Measurements from ENCODE around the gene TRIM52. TPM values are rescaled to one million over a fixed set of nuclear protein-coding genes. Genes with fewer than 3 reads are reported as not detected.

Gene TRIM52
- total and polyA plus RNA-seq, 10 of the 15 experiments (the other 5 are each of a cell fraction or from before 2014, with no cell fraction given), result 1.4 to 24.3 (median 8.1) TPM

- TF ChIP-seq MEF2B (IDR thresholded peaks at IDR 0.05; ENCODE audit: partially characterized antibody, poor library complexity, severe bottlenecking) (no peak), NBN (IDR thresholded peaks at IDR 0.05) (0 out of 2 replicates have a peak, but pooled peaks have one; percentile 14)
Measured at GRCh38 chr5:181205761-181206649, 54.9 kb downstream of the TRIM52 start (continued).

Small RNA genes lying within 50 kb of the gene (microRNA-seq; reads per million reads assigned to microRNA genes)
- 1.5 reads per million for gene MIR4638

Small RNA genes lying within 50 kb of the gene (small RNA-seq; reads per million reads assigned to genes)
- not detected for gene MIR4638
- not detected for gene RNU6-705P
- gene SNORD95, result not detected
- not detected for gene SNORD96A

Other genes starting within 250 kb of the TRIM52 start
- gene BTNL9, start 220.9 kb downstream of the TRIM52 start, total RNA-seq (2014; rRNA removed), result 0.06 and 0.16 TPM in 2 replicates
- gene BTNL9, start 220.9 kb downstream of the TRIM52 start, total RNA-seq (2014; rRNA removed; fragmentation: Illumina TruSeq; extraction: Trizol), result not detected in 2 replicates
- gene BTNL9, start 220.9 kb downstream of the TRIM52 start, total RNA-seq (2021), result 0.05 and 0.08 TPM in 2 replicates
- gene BTNL9, start 220.9 kb downstream of the TRIM52 start, polyA plus RNA-seq (2011; rRNA removed), result 12.3 and 16.5 TPM in 2 replicates
- gene BTNL9, start 220.9 kb downstream of the TRIM52 start, polyA plus RNA-seq (2014; fragmentation: Illumina TruSeq; extraction: Trizol), result 0.24 TPM in 1 of 2 replicates, not detected in the other
- gene BTNL9, start 220.9 kb downstream of the TRIM52 start, polyA plus RNA-seq (2014; fragmentation: Nextera tagmentation; extraction: Ambion mirVana), result not detected
- gene BTNL9, start 220.9 kb downstream of the TRIM52 start, polyA plus RNA-seq (2014; rRNA removed), result 0.01 and 0.38 TPM in 2 replicates
- gene BTNL9, start 220.9 kb downstream of the TRIM52 start, polyA plus RNA-seq (2016; fragmentation: Nextera tagmentation; extraction: Ambion mirVana), result not detected
- 0.05 TPM in 1 of 2 replicates, not detected in the other for gene OR2V1, start 130.0 kb downstream of the TRIM52 start, total RNA-seq (2014; rRNA removed)
- gene OR2V1, start 130.0 kb downstream of the TRIM52 start, total RNA-seq (2014; rRNA removed; fragmentation: Illumina TruSeq; extraction: Trizol), result not detected in 2 replicates
- gene OR2V1, start 130.0 kb downstream of the TRIM52 start, total RNA-seq (2021), result not detected in 2 replicates
- 3.2 and 4.4 TPM in 2 replicates for gene OR2V1, start 130.0 kb downstream of the TRIM52 start, polyA plus RNA-seq (2011; rRNA removed)
- gene OR2V1, start 130.0 kb downstream of the TRIM52 start, polyA plus RNA-seq (2014; fragmentation: Illumina TruSeq; extraction: Trizol), result not detected in 2 replicates
- gene OR2V1, start 130.0 kb downstream of the TRIM52 start, polyA plus RNA-seq (2014; fragmentation: Nextera tagmentation; extraction: Ambion mirVana), result not detected
- gene OR2V1, start 130.0 kb downstream of the TRIM52 start, polyA plus RNA-seq (2014; rRNA removed), result not detected in 2 replicates
- under 1 TPM in 1 of 2 experiments, not detected in 1; 0.20 TPM for gene OR2V1, start 130.0 kb downstream of the TRIM52 start, polyA plus RNA-seq (2016; fragmentation: Nextera tagmentation; extraction: Ambion mirVana)
- gene OR2V2, start 113.6 kb downstream of the TRIM52 start, total RNA-seq (2014; rRNA removed), result not detected in 2 replicates
- not detected in 2 replicates for gene OR2V2, start 113.6 kb downstream of the TRIM52 start, total RNA-seq (2014; rRNA removed; fragmentation: Illumina TruSeq; extraction: Trizol)
- not detected in 2 replicates for gene OR2V2, start 113.6 kb downstream of the TRIM52 start, total RNA-seq (2021)
- 0.14 and 0.26 TPM in 2 replicates for gene OR2V2, start 113.6 kb downstream of the TRIM52 start, polyA plus RNA-seq (2011; rRNA removed)
- gene OR2V2, start 113.6 kb downstream of the TRIM52 start, polyA plus RNA-seq (2014; fragmentation: Illumina TruSeq; extraction: Trizol), result 0.11 TPM in 1 of 2 replicates, not detected in the other
- gene OR2V2, start 113.6 kb downstream of the TRIM52 start, polyA plus RNA-seq (2014; fragmentation: Nextera tagmentation; extraction: Ambion mirVana), result not detected
- gene OR2V2, start 113.6 kb downstream of the TRIM52 start, polyA plus RNA-seq (2014; rRNA removed), result not detected in 2 replicates
- not detected for gene OR2V2, start 113.6 kb downstream of the TRIM52 start, polyA plus RNA-seq (2016; fragmentation: Nextera tagmentation; extraction: Ambion mirVana)
- gene TRIM7, start 55.9 kb downstream of the TRIM52 start, total RNA-seq (2014; rRNA removed), result 0.54 and 1.1 TPM in 2 replicates
- gene TRIM7, start 55.9 kb downstream of the TRIM52 start, total RNA-seq (2014; rRNA removed; fragmentation: Illumina TruSeq; extraction: Trizol), result 0.22 and 0.46 TPM in 2 replicates
- gene TRIM7, start 55.9 kb downstream of the TRIM52 start, total RNA-seq (2021), result 0.38 and 0.96 TPM in 2 replicates
- 1.6 TPM in 2 replicates for gene TRIM7, start 55.9 kb downstream of the TRIM52 start, polyA plus RNA-seq (2011; rRNA removed)
- 0.32 and 0.33 TPM in 2 replicates for gene TRIM7, start 55.9 kb downstream of the TRIM52 start, polyA plus RNA-seq (2014; fragmentation: Illumina TruSeq; extraction: Trizol)
- gene TRIM7, start 55.9 kb downstream of the TRIM52 start, polyA plus RNA-seq (2014; fragmentation: Nextera tagmentation; extraction: Ambion mirVana), result under 1 TPM; 0.02 to 0.20 TPM
- 0.84 and 1.1 TPM in 2 replicates for gene TRIM7, start 55.9 kb downstream of the TRIM52 start, polyA plus RNA-seq (2014; rRNA removed)
- gene TRIM7, start 55.9 kb downstream of the TRIM52 start, polyA plus RNA-seq (2016; fragmentation: Nextera tagmentation; extraction: Ambion mirVana), result 1 to 10 TPM in 1 of 2 experiments, under 1 TPM in 1; 0.44 to 1.3 TPM
- gene TRIM41, start 37.9 kb downstream of the TRIM52 start, total RNA-seq (2014; rRNA removed), result 16.0 and 17.2 TPM in 2 replicates
- gene TRIM41, start 37.9 kb downstream of the TRIM52 start, total RNA-seq (2014; rRNA removed; fragmentation: Illumina TruSeq; extraction: Trizol), result 10.5 and 10.6 TPM in 2 replicates
- gene TRIM41, start 37.9 kb downstream of the TRIM52 start, total RNA-seq (2021), result 24.6 and 28.9 TPM in 2 replicates
- gene TRIM41, start 37.9 kb downstream of the TRIM52 start, polyA plus RNA-seq (2011; rRNA removed), result 14.8 and 17.7 TPM in 2 replicates
- 9.4 and 10.6 TPM in 2 replicates for gene TRIM41, start 37.9 kb downstream of the TRIM52 start, polyA plus RNA-seq (2014; fragmentation: Illumina TruSeq; extraction: Trizol)
- 1 to 10 TPM; 1.0 to 3.2 TPM for gene TRIM41, start 37.9 kb downstream of the TRIM52 start, polyA plus RNA-seq (2014; fragmentation: Nextera tagmentation; extraction: Ambion mirVana)
- gene TRIM41, start 37.9 kb downstream of the TRIM52 start, polyA plus RNA-seq (2014; rRNA removed), result 21.5 and 24.4 TPM in 2 replicates
- 1 to 10 TPM; 5.2 to 5.5 TPM for gene TRIM41, start 37.9 kb downstream of the TRIM52 start, polyA plus RNA-seq (2016; fragmentation: Nextera tagmentation; extraction: Ambion mirVana)
- 6,385 and 6,584 TPM in 2 replicates for gene RACK1, start 17.2 kb downstream of the TRIM52 start, total RNA-seq (2014; rRNA removed)
- gene RACK1, start 17.2 kb downstream of the TRIM52 start, total RNA-seq (2014; rRNA removed; fragmentation: Illumina TruSeq; extraction: Trizol), result 4,111 and 4,251 TPM in 2 replicates
- 2,742 and 2,873 TPM in 2 replicates for gene RACK1, start 17.2 kb downstream of the TRIM52 start, total RNA-seq (2021)
- gene RACK1, start 17.2 kb downstream of the TRIM52 start, polyA plus RNA-seq (2011; rRNA removed), result 2,058 and 4,963 TPM in 2 replicates
- 2,869 and 4,083 TPM in 2 replicates for gene RACK1, start 17.2 kb downstream of the TRIM52 start, polyA plus RNA-seq (2014; fragmentation: Illumina TruSeq; extraction: Trizol)
- gene RACK1, start 17.2 kb downstream of the TRIM52 start, polyA plus RNA-seq (2014; fragmentation: Nextera tagmentation; extraction: Ambion mirVana), result 1,000 to 10,000 TPM; 3,729 to 5,412 TPM
- 5,813 and 5,897 TPM in 2 replicates for gene RACK1, start 17.2 kb downstream of the TRIM52 start, polyA plus RNA-seq (2014; rRNA removed)
- 1,000 to 10,000 TPM; 1,365 to 1,424 TPM for gene RACK1, start 17.2 kb downstream of the TRIM52 start, polyA plus RNA-seq (2016; fragmentation: Nextera tagmentation; extraction: Ambion mirVana)
- gene OR4F3, start 106.1 kb upstream of the TRIM52 start, total RNA-seq (2014; rRNA removed), result 0.11 TPM in 1 of 2 replicates, not detected in the other
- not detected in 2 replicates for gene OR4F3, start 106.1 kb upstream of the TRIM52 start, total RNA-seq (2014; rRNA removed; fragmentation: Illumina TruSeq; extraction: Trizol)
- not detected in 2 replicates for gene OR4F3, start 106.1 kb upstream of the TRIM52 start, total RNA-seq (2021)
- not detected in 2 replicates for gene OR4F3, start 106.1 kb upstream of the TRIM52 start, polyA plus RNA-seq (2011; rRNA removed)
- gene OR4F3, start 106.1 kb upstream of the TRIM52 start, polyA plus RNA-seq (2014; fragmentation: Illumina TruSeq; extraction: Trizol), result not detected in 2 replicates
- gene OR4F3, start 106.1 kb upstream of the TRIM52 start, polyA plus RNA-seq (2014; fragmentation: Nextera tagmentation; extraction: Ambion mirVana), result not detected
- not detected in 2 replicates for gene OR4F3, start 106.1 kb upstream of the TRIM52 start, polyA plus RNA-seq (2014; rRNA removed)
- not detected for gene OR4F3, start 106.1 kb upstream of the TRIM52 start, polyA plus RNA-seq (2016; fragmentation: Nextera tagmentation; extraction: Ambion mirVana)

All from GM12878 (cell line).